NCI-H1092 treated with DMSO at 0.1 percent for 48 hours (cell line): ENCODE measurements around the gene CD37.
"Not testable (repeated sequence)": the region's sequence is repeated elsewhere in the genome, so short reads cannot be mapped to it uniquely, and the experiment has no call there.

Experiments used
- DNase-seq: peaks from one replicate; lab custom pipeline; 2025; lab: John Stamatoyannopoulos, UW

The CD37 gene

DNA sequence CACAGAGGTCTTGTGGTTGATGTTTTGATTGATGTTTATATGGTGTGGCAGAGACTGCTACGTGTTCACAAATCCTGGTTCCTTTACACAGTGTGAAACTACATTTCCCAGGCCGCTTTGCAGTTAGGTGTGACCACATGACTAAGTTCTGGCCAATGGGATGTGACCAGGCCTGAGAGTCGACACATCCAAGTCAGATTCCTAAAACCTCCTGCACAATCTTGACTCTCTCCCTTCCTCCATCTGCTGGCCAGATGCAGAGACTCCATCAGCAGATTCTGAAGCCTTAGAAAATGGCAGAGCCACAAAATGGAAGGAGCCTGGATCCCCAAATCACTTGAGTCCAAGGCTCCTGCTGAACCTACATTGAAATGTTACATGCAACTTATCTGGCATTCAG lies 12.6 kb downstream of the CD37 start:
- DNase-seq, result no peak

- no peak for DNase-seq
These were observed 13.3 kb downstream of the CD37 start for GRCh38 chr19:49348305-49349189.

GRCh38 chr19:49349567-49349966 lies 14.4 kb downstream of the CD37 start:
- DNase-seq, result no peak

DNA sequence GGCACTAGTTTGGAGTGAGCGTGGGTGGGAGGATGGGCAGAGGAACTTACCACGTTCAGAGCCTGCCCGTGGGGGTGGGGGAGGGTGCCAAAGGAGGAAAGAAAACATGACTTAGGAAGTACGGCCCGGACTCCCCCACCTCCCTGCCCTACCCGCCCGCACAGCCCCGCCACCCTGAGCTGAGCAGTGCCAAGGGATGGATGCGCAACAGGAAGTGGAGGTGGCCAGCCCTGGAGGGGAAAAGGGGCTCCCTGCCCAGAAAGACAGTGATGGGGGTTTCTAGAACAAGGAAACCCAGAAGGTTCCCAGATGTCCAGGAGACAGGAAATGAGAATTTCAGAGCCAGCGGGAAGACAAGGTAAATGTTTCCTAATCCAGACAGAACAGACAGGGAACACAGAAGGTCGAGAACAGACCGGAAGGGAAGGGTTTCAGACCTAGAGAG lies 20.7 kb downstream of the CD37 start:
- DNase-seq, result no peak

DNA sequence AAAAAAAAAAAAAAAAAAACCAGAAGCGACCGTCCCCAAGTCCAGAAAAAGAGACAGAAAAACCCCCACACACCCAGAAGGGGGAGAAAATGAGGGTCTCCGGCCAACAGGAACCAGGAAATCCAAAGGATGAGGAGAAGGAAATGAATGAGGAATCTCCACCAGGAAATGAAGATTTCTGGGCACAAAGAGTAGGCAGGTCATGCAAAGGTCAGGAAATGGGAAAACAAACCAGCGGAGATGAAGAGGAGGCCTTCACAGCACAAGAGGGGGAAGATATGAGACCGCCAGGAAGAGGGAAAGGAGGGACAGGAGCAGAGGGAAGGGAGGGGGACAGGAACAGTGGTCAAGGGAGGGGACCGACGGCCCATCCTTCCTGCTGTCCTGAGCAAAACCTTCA lies 21.2 kb downstream of the CD37 start:
- DNase-seq, result no peak

- no peak for DNase-seq
These were observed 22.0 kb downstream of the CD37 start for GRCh38 chr19:49357186-49357585.

GRCh38 chr19:49359851-49360820 lies 24.9 kb downstream of the CD37 start:
- no peak for DNase-seq

GRCh38 chr19:49361438-49362047 lies 26.3 kb downstream of the CD37 start:
- DNase-seq, result no peak

GRCh38 chr19:49362048-49362928 lies 27.1 kb downstream of the CD37 start, which contains the start of gene TEAD2:
TEAD2 (minus strand) TSS chr19:49362416; CDS start chr19:49360075, 2,341 bp downstream.
- DNase-seq, result no peak

GRCh38 chr19:49362929-49363267 lies 27.7 kb downstream of the CD37 start:
- DNase-seq, result no peak

GRCh38 chr19:49363268-49364082 lies 28.3 kb downstream of the CD37 start, which contains the start of gene DKKL1:
DKKL1 (plus strand) TSS chr19:49363877; CDS start chr19:49363999, 122 bp downstream.
- DNase-seq, result no peak

GRCh38 chr19:49364083-49364737 lies 29.0 kb downstream of the CD37 start:
- DNase-seq, result no peak

DNA sequence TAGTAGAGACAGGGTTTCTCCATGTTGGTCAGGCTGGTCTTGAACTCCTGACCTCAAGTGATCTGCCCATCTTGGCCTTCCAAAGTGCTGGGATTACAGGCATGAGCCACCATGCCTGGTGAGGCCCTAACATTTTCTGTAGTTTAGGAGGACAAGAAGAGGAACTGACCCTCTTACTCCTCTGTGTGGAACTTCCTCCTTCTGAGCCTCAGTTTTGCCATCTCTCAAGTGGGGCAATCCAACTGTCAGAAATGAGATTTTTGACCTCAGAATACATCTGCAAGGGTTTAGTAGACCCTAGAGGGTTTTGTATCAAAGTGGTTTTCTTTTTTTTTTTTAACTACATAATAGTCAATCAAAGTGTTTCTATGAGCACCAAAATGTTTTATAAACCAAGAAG lies 30.9 kb downstream of the CD37 start:
- no peak for DNase-seq

DNA sequence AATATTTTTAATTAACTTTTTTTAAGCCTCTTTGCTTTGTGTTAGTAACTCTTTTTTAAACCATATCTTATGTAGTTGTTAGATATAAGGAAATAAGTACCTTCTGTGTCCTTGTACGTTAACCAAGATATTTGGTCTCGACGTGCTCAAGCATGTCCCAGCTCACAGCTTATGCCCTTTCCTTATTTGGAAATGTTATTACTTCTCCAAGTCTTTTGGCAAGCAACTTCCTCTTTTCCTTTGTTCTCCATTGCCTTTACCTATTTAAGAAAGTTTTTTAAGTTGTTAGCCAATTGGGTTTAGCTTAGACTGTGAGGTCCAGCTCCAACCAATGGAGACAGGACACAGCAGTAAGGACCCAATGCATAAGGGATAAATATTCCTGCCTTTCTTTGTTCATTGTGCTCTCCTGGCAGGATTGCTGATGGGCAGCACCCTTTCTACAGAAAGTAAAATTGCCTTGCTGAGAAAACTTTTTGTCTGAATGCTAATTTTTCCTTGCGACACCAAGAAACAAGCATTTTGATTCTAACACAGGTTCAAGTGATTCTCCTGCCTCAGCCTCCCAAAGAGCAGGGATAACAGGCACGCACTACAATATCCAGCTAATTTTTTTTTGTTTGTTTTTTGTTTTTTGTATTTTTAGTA lies 33.6 kb downstream of the CD37 start:
- no peak for DNase-seq

GRCh38 chr19:49371184-49371583 lies 36.0 kb downstream of the CD37 start:
- DNase-seq, result no peak

GRCh38 chr19:49373174-49373573 lies 38.0 kb downstream of the CD37 start:
- not testable (repeated sequence) for DNase-seq

- DNase-seq, result no peak
These were observed 39.6 kb downstream of the CD37 start for GRCh38 chr19:49374665-49375434.

DNA sequence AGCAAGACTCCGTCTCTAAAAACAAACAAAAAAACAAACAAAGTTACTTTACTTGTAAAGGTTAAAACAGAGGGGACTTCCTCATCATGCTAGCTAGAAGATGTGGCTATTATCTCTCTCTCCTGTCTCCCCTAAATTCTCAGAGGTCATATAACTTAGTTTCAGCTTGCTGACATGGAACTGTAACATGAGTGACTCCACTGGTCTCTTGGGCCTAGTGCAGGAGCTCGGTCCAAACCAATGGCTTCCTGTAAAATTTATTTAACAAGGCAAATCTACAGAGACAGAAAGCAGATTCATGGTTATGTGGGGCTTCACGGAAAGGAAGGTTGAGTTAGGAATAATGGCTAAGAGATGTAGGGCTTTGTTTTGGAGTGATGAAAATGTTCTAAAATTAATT lies 43.3 kb downstream of the CD37 start:
- DNase-seq, result no peak
